Measurements from ENCODE around the gene CTNND1. TPM values are rescaled to one million over a fixed set of nuclear protein-coding genes. Genes with fewer than 3 reads are reported as not detected.

The CTNND1 gene
- total and polyA plus RNA-seq, 10 of the 15 experiments (the other 5 are each of a cell fraction or from before 2014, with no cell fraction given) = 4.7 to 70.0 (median 30.0) TPM

DNA sequence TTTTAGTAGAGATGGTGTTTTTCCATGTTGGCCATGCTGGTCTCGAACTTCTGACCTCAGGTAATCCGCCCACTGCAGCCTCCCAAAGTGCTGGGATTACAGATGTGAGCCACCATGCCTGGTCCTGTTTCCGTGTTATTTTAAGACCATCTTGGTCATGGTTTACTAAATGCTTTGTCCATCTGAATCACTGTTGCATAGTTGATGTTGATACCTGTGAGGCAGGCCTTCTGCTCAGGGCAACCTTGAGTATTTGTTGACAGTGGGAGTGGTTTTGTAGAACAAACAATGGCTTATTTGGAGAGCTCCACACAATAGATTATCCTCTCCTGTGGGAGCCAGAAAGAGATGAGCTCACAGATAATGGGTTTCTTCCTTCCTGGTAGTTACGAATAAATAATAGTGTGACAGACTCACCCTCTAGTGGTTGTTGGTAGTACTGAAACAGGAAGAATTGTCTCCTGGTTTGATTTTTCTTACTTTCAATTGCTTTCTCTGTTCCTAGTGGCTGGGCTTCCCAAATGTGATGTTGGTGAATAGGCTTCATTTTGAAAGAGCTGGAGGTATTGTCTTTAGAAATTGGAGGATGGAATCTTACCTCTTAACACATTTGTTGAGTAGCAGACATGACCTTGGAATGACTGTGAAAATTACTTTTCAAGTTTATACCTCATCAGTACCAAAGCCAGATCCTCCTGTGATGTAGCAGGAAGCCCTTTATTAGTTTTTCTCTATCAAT, 39.0 kb downstream of the CTNND1 start (continued):
- TF ChIP-seq, protein P1, sequence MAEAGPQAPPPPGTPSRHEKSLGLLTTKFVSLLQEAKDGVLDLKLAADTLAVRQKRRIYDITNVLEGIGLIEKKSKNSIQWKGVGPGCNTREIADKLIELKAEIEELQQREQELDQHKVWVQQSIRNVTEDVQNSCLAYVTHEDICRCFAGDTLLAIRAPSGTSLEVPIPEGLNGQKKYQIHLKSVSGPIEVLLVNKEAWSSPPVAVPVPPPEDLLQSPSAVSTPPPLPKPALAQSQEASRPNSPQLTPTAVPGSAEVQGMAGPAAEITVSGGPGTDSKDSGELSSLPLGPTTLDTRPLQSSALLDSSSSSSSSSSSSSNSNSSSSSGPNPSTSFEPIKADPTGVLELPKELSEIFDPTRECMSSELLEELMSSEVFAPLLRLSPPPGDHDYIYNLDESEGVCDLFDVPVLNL (IDR thresholded peaks at IDR 0.05; ENCODE audit: low read depth, low read length) = no peak
- no peak for TF ChIP-seq ZZZ3 (IDR thresholded peaks at IDR 0.05; ENCODE audit: control insufficient read depth, insufficient read length, low read depth)
- no peak for TF ChIP-seq STAT1 (conservative IDR thresholded peaks at IDR 0.05)
- TF ChIP-seq, protein P2, sequence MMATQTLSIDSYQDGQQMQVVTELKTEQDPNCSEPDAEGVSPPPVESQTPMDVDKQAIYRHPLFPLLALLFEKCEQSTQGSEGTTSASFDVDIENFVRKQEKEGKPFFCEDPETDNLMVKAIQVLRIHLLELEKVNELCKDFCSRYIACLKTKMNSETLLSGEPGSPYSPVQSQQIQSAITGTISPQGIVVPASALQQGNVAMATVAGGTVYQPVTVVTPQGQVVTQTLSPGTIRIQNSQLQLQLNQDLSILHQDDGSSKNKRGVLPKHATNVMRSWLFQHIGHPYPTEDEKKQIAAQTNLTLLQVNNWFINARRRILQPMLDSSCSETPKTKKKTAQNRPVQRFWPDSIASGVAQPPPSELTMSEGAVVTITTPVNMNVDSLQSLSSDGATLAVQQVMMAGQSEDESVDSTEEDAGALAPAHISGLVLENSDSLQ (IDR thresholded peaks at IDR 0.05) = no peak
- TF ChIP-seq IKZF1 (conservative IDR thresholded peaks at IDR 0.05) = peak; percentile 28; the same call in 1 of the 2 replicates
- peak; percentile 93 for TF ChIP-seq RAD21 (IDR thresholded peaks at IDR 0.05; ENCODE audit: insufficient read depth, low read depth, low read length)
- no peak for TF ChIP-seq ASH2L (IDR thresholded peaks at IDR 0.05; ENCODE audit: borderline replicate concordance, low read depth)
- no peak for TF ChIP-seq TCF7 (IDR thresholded peaks at IDR 0.05; ENCODE audit: borderline replicate concordance)
- TF ChIP-seq, protein P3, sequence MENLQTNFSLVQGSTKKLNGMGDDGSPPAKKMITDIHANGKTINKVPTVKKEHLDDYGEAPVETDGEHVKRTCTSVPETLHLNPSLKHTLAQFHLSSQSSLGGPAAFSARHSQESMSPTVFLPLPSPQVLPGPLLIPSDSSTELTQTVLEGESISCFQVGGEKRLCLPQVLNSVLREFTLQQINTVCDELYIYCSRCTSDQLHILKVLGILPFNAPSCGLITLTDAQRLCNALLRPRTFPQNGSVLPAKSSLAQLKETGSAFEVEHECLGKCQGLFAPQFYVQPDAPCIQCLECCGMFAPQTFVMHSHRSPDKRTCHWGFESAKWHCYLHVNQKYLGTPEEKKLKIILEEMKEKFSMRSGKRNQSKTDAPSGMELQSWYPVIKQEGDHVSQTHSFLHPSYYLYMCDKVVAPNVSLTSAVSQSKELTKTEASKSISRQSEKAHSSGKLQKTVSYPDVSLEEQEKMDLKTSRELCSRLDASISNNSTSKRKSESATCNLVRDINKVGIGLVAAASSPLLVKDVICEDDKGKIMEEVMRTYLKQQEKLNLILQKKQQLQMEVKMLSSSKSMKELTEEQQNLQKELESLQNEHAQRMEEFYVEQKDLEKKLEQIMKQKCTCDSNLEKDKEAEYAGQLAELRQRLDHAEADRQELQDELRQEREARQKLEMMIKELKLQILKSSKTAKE (IDR thresholded peaks at IDR 0.05; ENCODE audit: low read depth, poor library complexity, severe bottlenecking) = peak; percentile 41
- TF ChIP-seq, protein P4, sequence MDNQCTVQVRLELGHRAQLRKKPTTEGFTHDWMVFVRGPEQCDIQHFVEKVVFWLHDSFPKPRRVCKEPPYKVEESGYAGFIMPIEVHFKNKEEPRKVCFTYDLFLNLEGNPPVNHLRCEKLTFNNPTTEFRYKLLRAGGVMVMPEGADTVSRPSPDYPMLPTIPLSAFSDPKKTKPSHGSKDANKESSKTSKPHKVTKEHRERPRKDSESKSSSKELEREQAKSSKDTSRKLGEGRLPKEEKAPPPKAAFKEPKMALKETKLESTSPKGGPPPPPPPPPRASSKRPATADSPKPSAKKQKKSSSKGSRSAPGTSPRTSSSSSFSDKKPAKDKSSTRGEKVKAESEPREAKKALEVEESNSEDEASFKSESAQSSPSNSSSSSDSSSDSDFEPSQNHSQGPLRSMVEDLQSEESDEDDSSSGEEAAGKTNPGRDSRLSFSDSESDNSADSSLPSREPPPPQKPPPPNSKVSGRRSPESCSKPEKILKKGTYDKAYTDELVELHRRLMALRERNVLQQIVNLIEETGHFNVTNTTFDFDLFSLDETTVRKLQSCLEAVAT (IDR thresholded peaks at IDR 0.05) = peak; percentile 53; the same call in 1 of the 2 replicates
- no peak for TF ChIP-seq RAD51 (IDR thresholded peaks at IDR 0.05)
- no peak for TF ChIP-seq JUND (IDR thresholded peaks at IDR 0.05; ENCODE audit: low read depth, low read length)
- TF ChIP-seq, protein P5, sequence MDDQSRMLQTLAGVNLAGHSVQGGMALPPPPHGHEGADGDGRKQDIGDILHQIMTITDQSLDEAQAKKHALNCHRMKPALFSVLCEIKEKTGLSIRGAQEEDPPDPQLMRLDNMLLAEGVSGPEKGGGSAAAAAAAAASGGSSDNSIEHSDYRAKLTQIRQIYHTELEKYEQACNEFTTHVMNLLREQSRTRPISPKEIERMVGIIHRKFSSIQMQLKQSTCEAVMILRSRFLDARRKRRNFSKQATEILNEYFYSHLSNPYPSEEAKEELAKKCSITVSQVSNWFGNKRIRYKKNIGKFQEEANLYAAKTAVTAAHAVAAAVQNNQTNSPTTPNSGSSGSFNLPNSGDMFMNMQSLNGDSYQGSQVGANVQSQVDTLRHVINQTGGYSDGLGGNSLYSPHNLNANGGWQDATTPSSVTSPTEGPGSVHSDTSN (IDR thresholded peaks at IDR 0.05; ENCODE audit: insufficient replicate concordance, low read depth, low read length) = no peak
- TF ChIP-seq, protein P6, sequence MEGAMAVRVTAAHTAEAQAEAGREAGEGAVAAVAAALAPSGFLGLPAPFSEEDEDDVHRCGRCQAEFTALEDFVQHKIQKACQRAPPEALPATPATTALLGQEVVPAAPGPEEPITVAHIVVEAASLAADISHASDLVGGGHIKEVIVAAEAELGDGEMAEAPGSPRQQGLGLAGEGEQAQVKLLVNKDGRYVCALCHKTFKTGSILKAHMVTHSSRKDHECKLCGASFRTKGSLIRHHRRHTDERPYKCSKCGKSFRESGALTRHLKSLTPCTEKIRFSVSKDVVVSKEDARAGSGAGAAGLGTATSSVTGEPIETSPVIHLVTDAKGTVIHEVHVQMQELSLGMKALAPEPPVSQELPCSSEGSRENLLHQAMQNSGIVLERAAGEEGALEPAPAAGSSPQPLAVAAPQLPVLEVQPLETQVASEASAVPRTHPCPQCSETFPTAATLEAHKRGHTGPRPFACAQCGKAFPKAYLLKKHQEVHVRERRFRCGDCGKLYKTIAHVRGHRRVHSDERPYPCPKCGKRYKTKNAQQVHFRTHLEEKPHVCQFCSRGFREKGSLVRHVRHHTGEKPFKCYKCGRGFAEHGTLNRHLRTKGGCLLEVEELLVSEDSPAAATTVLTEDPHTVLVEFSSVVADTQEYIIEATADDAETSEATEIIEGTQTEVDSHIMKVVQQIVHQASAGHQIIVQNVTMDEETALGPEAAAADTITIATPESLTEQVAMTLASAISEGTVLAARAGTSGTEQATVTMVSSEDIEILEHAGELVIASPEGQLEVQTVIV (IDR thresholded peaks at IDR 0.05; ENCODE audit: borderline replicate concordance, partially characterized antibody) = no peak
- TF ChIP-seq, protein P7, sequence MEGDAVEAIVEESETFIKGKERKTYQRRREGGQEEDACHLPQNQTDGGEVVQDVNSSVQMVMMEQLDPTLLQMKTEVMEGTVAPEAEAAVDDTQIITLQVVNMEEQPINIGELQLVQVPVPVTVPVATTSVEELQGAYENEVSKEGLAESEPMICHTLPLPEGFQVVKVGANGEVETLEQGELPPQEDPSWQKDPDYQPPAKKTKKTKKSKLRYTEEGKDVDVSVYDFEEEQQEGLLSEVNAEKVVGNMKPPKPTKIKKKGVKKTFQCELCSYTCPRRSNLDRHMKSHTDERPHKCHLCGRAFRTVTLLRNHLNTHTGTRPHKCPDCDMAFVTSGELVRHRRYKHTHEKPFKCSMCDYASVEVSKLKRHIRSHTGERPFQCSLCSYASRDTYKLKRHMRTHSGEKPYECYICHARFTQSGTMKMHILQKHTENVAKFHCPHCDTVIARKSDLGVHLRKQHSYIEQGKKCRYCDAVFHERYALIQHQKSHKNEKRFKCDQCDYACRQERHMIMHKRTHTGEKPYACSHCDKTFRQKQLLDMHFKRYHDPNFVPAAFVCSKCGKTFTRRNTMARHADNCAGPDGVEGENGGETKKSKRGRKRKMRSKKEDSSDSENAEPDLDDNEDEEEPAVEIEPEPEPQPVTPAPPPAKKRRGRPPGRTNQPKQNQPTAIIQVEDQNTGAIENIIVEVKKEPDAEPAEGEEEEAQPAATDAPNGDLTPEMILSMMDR (IDR thresholded peaks at IDR 0.05 in 2 of 3, conservative IDR thresholded peaks at IDR 0.05 in 1 of 3; ENCODE audit: control insufficient read depth in 2 of 3, extremely low read depth in 1 of 3, insufficient read depth in 1 of 3, low read depth in 3 of 3, low read length in 3 of 3) = peak; percentile 75 to 92 (median 83)
- TF ChIP-seq GATAD2B (conservative IDR thresholded peaks at IDR 0.05; ENCODE audit: low read depth) = no peak

All from GM12878 (cell line).